Liver (tissue), 3 donors: Measurements from ENCODE around the gene CDH18.

Experiments used
- EGR1 ChIP-seq, 2 donors: IDR thresholded peaks; 2 replicates each; pipeline ENCODE4 v1.6.1; 2016 to 2018; ENCODE audit warnings: antibody characterized with exemption in 2 of 2, low read depth in 2 of 2
- JUND ChIP-seq, 2 donors: IDR thresholded peaks; 2 replicates each; pipeline ENCODE4 v1.6.1; 2016; ENCODE audit warnings: antibody characterized with exemption in 2 of 2
- TAF1 ChIP-seq: conservative IDR thresholded peaks from 2 replicates; pipeline ENCODE4 v1.6.1; 2016; ENCODE audit warnings: antibody characterized with exemption, mild to moderate bottlenecking
- YY1 ChIP-seq: IDR thresholded peaks from 2 replicates; pipeline ENCODE4 v1.6.1; 2016; ENCODE audit warnings: antibody characterized with exemption, mild to moderate bottlenecking
- TF ChIP-seq, protein P1 (sequence below): fragments of 150-350 bp; IDR thresholded peaks from 2 replicates; pipeline ENCODE4 v1.5.1; 2017; ENCODE audit warnings: improper control_type of control experiment, low read depth, low read length; ENCODE audit not compliant: missing input control
- donor health status: healthy.
- donor health status: healthy.

DNA sequence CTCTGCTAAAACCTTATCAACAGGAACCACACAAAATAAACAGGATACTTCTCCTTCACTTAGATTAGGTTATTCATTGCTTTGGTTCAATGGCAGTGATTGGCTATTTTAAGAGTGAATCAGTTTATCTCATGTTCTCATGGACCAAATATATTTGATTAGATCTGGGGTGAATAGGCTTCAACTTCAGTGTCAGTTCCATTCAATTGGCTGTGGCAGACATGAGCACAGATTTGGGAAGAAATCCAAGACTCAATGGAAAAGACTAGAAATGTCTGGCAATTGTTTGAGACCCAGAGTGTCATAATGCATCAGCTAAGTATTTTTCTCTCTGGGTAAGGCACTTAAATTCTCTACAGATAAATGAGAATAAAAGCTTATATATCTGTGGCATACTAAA lies 37.1 kb downstream of the CDH18 start:
- TF ChIP-seq JUND (IDR thresholded peaks at IDR 0.05) (no peak), YY1 (no peak), EGR1 (IDR thresholded peaks at IDR 0.05; ENCODE audit: low read depth in 2 of 2) (no peak), TAF1 (no peak)
- TF ChIP-seq, protein P1, sequence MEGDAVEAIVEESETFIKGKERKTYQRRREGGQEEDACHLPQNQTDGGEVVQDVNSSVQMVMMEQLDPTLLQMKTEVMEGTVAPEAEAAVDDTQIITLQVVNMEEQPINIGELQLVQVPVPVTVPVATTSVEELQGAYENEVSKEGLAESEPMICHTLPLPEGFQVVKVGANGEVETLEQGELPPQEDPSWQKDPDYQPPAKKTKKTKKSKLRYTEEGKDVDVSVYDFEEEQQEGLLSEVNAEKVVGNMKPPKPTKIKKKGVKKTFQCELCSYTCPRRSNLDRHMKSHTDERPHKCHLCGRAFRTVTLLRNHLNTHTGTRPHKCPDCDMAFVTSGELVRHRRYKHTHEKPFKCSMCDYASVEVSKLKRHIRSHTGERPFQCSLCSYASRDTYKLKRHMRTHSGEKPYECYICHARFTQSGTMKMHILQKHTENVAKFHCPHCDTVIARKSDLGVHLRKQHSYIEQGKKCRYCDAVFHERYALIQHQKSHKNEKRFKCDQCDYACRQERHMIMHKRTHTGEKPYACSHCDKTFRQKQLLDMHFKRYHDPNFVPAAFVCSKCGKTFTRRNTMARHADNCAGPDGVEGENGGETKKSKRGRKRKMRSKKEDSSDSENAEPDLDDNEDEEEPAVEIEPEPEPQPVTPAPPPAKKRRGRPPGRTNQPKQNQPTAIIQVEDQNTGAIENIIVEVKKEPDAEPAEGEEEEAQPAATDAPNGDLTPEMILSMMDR: no peak
